Transverse colon (tissue), 4 donors: Measurements from ENCODE around the gene ZFP69. TPM values are rescaled to one million over a fixed set of nuclear protein-coding genes. Genes with fewer than 3 reads are reported as not detected.

Experiments
- DNase-seq: peaks from one replicate; pipeline ENCODE4 v3.0.0-alpha.2; 2019
- H3K27ac ChIP-seq, 4 donors: fragments of 200-600 bp; sonication (generic); 2 replicates each; pipeline ENCODE4 v1.5.1; 2016 to 2018; ENCODE audit warnings: inconsistent platforms in 4 of 4
- H3K27me3 ChIP-seq: fragments of 200-600 bp; sonication (generic); 2 replicates; pipeline ENCODE4 v1.5.1; 2017; ENCODE audit warnings: inconsistent platforms
- H3K36me3 ChIP-seq, 4 donors: fragments of 200-600 bp; sonication (generic); 2 replicates each; pipeline ENCODE4 v1.5.1; 2017 to 2019; ENCODE audit warnings: inconsistent platforms in 4 of 4
- H3K4me1 ChIP-seq, 4 donors: fragments of 200-600 bp; sonication (generic); 2 replicates each; pipeline ENCODE4 v1.5.1; 2017 to 2020; ENCODE audit warnings: inconsistent platforms in 4 of 4
- H3K4me3 ChIP-seq, 4 donors: fragments of 200-600 bp; sonication (generic); 1 replicate in 1 of 4; 2 replicates in 3 of 4; pipeline versions ENCODE4 v1.5.1 to v1.6.1; 2017 to 2019; ENCODE audit warnings: inconsistent platforms in 4 of 4
- H3K9me3 ChIP-seq, 2 donors: fragments of 200-600 bp; sonication (generic); 2 replicates each; pipeline ENCODE4 v1.5.1; 2017 to 2019; ENCODE audit warnings: inconsistent platforms in 2 of 2
- EP300 ChIP-seq: sonication (generic); formaldehyde crosslinking; IDR thresholded peaks from one replicate; pipeline ENCODE4 v1.6.1; 2017; ENCODE audit warnings: antibody characterized with exemption, low read depth
- POLR2A ChIP-seq: fragments of 450-650 bp; IDR thresholded peaks from one replicate; pipeline ENCODE4 v1.6.1; 2016; ENCODE audit warnings: antibody characterized with exemption, mild to moderate bottlenecking, moderate library complexity
- POLR2AphosphoS5 ChIP-seq, 3 donors: sonication (generic); formaldehyde crosslinking; IDR thresholded peaks; one replicate each; pipeline ENCODE4 v1.6.1; 2016; ENCODE audit warnings: antibody characterized with exemption in 3 of 3
- WGBS, 2 donors: methylation state at CpG; one replicate each; pipeline ENCODE4 v1.1.5; 2018; ENCODE audit warnings: low coverage in 1 of 2; 5-methylcytosine and 5-hydroxymethylcytosine counted together
- in situ Hi-C, 4 donors: fragments of 200-750 bp; cut with MboI; loops; one replicate each; pipeline versions ENCODE4 v1.15.0 to v1.15.1; 2017; ENCODE audit warnings: low sequenced_read_pairs in 3 of 4, low pct_ligation_motif_present in 1 of 4, low pct_unique_long_range_greater_than_20kb in 1 of 4
- intact Hi-C: fragments of 100-400 bp; cut with DNase I; formaldehyde crosslinking; loops from one replicate; pipeline ENCODE4 v1.15.1; 2023; ENCODE audit warnings: low total_unique reads
- total RNA-seq, 4 donors: library from RNA; depleted of rRNA; stranded (reverse); fragments of >200 nt; gene quantifications; one replicate each; pipeline ENCODE4 v1.1.0, GENCODE V29; 2016
- TF ChIP-seq, protein P1 (sequence below), 5 experiments: fragments of 200-600 bp in 3 of 5; fragments of 450-650 bp in 2 of 5; sonication (generic) in 3 of 5; IDR thresholded peaks; 1 replicate in 2 of 5; 2 replicates in 3 of 5; pipeline ENCODE4 v1.5.1; 2016 to 2017; ENCODE audit warnings: antibody characterized with exemption in 5 of 5, inconsistent platforms in 3 of 5, mild to moderate bottlenecking in 2 of 5, moderate library complexity in 1 of 5

The ZFP69 gene
- total RNA-seq, 4 donors from 2014 or later, result 2.2 to 64.7 (median 2.7) TPM; not detected in 1

DNA sequence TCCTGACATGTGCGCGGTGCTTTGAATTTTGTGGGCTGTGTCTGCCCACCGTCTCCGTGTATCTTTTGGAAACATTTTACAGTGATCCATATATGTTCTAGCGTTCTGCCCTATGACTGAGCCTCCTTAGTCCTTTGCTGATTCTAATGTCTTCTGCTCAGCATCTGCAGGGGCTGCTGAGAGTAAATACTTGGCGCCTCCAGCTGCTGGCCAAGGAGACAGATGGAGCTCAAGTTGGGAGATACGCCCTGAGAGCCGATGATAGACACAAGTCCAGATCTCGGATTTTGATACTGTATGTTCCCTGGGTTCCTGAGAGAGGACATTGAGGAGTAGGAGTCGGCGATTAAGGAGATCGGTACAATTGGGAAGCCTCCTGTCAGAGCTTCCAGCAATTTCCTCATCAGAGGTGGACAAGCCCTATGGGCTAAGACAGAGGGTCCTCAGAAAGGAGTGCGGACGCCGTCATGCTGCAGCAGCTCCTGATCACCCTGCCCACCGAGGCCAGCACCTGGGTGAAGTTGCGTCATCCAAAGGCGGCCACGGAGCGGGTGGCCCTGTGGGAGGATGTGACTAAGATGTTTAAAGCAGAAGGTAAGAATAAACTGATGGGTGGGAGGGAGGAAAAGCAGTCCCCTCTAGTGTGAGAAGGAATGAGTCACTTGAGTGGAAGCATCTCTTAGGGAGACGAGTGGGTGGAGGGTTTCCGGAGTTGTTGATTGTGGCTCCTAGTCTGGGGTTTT is 26.4 kb upstream of the ZFP69 start:
- Histone ChIP-seq H3K9me3 (peaks cover 15 to 23% of the 10 kb centered on the region in 2 donors), H3K36me3 (no peaks in the 10 kb centered on the region), H3K4me1 (peaks cover 4 to 14% (median 10%) of the 10 kb centered on the region in 4 donors), H3K27me3 (no peaks in the 10 kb centered on the region), H3K27ac (peak overlapping the region; percentile 74 to 86 (median 80)), H3K4me3 (peak overlapping the region; percentile 48 to 75 (median 72))
- intact Hi-C loops, result no loop called here
- peak; percentile 33 for DNase-seq
- WGBS, 2 donors, result 23 to 29% methylated on average over 12 to 22 of the region's 22 CpGs
- no peak for TF ChIP-seq POLR2A
- no peak for TF ChIP-seq EP300
- TF ChIP-seq, protein P1, sequence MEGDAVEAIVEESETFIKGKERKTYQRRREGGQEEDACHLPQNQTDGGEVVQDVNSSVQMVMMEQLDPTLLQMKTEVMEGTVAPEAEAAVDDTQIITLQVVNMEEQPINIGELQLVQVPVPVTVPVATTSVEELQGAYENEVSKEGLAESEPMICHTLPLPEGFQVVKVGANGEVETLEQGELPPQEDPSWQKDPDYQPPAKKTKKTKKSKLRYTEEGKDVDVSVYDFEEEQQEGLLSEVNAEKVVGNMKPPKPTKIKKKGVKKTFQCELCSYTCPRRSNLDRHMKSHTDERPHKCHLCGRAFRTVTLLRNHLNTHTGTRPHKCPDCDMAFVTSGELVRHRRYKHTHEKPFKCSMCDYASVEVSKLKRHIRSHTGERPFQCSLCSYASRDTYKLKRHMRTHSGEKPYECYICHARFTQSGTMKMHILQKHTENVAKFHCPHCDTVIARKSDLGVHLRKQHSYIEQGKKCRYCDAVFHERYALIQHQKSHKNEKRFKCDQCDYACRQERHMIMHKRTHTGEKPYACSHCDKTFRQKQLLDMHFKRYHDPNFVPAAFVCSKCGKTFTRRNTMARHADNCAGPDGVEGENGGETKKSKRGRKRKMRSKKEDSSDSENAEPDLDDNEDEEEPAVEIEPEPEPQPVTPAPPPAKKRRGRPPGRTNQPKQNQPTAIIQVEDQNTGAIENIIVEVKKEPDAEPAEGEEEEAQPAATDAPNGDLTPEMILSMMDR (IDR thresholded peaks at IDR 0.05), result no peak
- TF ChIP-seq POLR2AphosphoS5 (IDR thresholded peaks at IDR 0.05), result no peak
- in situ Hi-C loops, result no loop called here

DNA sequence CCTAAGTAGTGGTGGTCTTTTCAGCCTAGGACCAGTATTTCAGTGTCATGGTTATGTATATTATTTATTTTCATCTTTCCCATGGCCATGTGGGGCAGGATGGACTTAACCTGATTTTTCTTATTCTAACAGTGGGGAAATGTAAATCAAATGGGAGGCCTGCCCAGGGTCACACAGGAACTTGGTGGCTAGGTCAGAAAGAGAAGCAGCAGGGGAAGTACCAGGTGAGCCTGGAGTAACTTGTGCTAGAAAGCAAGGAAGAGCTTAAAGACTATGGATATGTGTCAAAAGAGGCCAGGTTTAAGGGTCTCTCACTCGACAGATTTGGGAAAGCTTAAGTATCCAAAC is 25.9 kb upstream of the ZFP69 start:
- H3K4me3 ChIP-seq, result peak overlapping the region in 1 of 4 donors; percentile 68
- 86 to 87% methylated on average over 1 of the region's 1 CpG for WGBS, 2 donors
- H3K36me3 ChIP-seq, result peaks cover 0 to 1% (median 0%) of the 10 kb centered on the region in 4 donors
- in situ Hi-C loops, result no loop called here
- H3K27ac ChIP-seq, result no peak overlapping the region
- DNase-seq, result no peak
- no peaks in the 10 kb centered on the region for H3K27me3 ChIP-seq
- H3K9me3 ChIP-seq, result peaks cover 20 to 25% of the 10 kb centered on the region in 2 donors
- H3K4me1 ChIP-seq, result peaks cover 4 to 14% (median 10%) of the 10 kb centered on the region in 4 donors
- TF ChIP-seq POLR2A (no peak), POLR2AphosphoS5 (IDR thresholded peaks at IDR 0.05) (no peak), EP300 (no peak)
- TF ChIP-seq, protein P1 (IDR thresholded peaks at IDR 0.05), result no peak
- intact Hi-C loops, result no loop called here

DNA sequence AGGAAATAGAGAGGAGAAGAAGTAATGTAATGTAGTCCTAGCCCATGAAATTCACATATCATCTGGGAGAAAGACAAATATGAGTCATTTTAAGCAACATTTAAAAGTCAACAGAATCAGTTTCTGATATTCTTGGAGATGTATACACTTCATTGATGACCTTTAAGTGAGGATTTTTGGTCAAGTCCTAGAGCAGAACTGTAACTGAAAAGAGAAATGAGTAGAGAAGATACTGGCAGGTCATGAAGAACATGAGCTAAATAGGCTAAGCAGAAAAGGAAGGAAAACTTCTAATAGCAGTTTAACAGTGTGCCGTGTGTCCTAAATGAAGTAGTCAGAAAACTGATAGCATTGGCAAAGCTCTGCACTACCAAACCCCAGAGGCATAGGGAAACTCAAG is 22.2 kb upstream of the ZFP69 start:
- no peak for TF ChIP-seq EP300
- Histone ChIP-seq H3K4me3 (no peak overlapping the region), H3K9me3 (peaks cover 56 to 60% of the 10 kb centered on the region in 2 donors), H3K4me1 (peaks cover 0 to 11% (median 8%) of the 10 kb centered on the region in 4 donors), H3K27me3 (no peaks in the 10 kb centered on the region), H3K27ac (no peak overlapping the region), H3K36me3 (peaks cover 0 to 28% (median 14%) of the 10 kb centered on the region in 4 donors)
- 88 to 100% methylated on average over 1 of the region's 1 CpG for WGBS, 2 donors
- no peak for DNase-seq
- in situ Hi-C loops, result no loop called here
- intact Hi-C loops, result no loop called here

DNA sequence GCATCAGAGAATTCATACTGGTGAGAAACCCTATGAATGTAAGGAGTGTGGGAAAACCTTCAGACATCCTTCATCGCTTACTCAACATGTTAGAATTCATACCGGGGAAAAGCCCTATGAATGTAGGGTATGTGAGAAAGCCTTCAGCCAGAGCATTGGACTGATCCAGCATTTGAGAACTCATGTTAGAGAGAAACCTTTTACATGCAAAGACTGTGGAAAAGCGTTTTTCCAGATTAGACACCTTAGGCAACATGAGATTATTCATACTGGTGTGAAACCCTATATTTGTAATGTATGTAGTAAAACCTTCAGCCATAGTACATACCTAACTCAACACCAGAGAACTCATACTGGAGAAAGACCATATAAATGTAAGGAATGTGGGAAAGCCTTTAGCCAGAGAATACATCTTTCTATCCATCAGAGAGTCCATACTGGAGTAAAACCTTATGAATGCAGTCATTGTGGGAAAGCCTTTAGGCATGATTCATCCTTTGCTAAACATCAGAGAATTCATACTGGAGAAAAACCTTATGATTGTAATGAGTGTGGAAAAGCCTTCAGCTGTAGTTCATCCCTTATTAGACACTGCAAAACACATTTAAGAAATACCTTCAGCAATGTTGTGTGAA is 14.0 kb upstream of the ZFP69 start:
- no peak overlapping the region for H3K4me3 ChIP-seq
- TF ChIP-seq POLR2A (no peak), EP300 (no peak), POLR2AphosphoS5 (IDR thresholded peaks at IDR 0.05) (no peak)
- TF ChIP-seq, protein P1 (IDR thresholded peaks at IDR 0.05), result no peak
- no peak for DNase-seq
- 94 to 96% methylated on average over 3 of the region's 3 CpGs for WGBS, 2 donors
- no peaks in the 10 kb centered on the region for H3K27me3 ChIP-seq
- H3K36me3 ChIP-seq, result peaks cover 0 to 42% (median 20%) of the 10 kb centered on the region in 4 donors
- intact Hi-C loops (no loop called here), in situ Hi-C loops (no loop called here)
- H3K4me1 ChIP-seq, result no peaks in the 10 kb centered on the region
- H3K9me3 ChIP-seq, result peaks cover 97 to 99% of the 10 kb centered on the region in 2 donors
- no peak overlapping the region for H3K27ac ChIP-seq
